ENCODE results near the gene TMEM87B.

TMEM87B gene

GRCh38 chr2:112084689-112085374 lies 29.8 kb downstream of the TMEM87B start:
- no peak for DNase-seq (ENCODE audit: low read depth)
- no peak overlapping the region for H3K4me3 ChIP-seq (replicated peaks; ENCODE audit: low read depth, low read length)
- no peak for TF ChIP-seq CTCF (IDR thresholded peaks at IDR 0.05; ENCODE audit: low read length, missing control alignments)

- no peak for TF ChIP-seq CTCF (IDR thresholded peaks at IDR 0.05; ENCODE audit: low read length, missing control alignments)
- H3K4me3 ChIP-seq (replicated peaks; ENCODE audit: low read depth, low read length) = no peak overlapping the region
- no peak for DNase-seq (ENCODE audit: low read depth)
Measured at GRCh38 chr2:112085375-112085730, 30.3 kb downstream of the TMEM87B start.

- H3K4me3 ChIP-seq (replicated peaks; ENCODE audit: low read depth, low read length) = no peak overlapping the region
- no peak for DNase-seq (ENCODE audit: low read depth)
- no peak for TF ChIP-seq CTCF (IDR thresholded peaks at IDR 0.05; ENCODE audit: low read length, missing control alignments)
Measured at GRCh38 chr2:112085916-112086669, 31.0 kb downstream of the TMEM87B start.

- no peak for DNase-seq (ENCODE audit: low read depth)
- no peak for TF ChIP-seq CTCF (IDR thresholded peaks at IDR 0.05; ENCODE audit: low read length, missing control alignments)
- no peak overlapping the region for H3K4me3 ChIP-seq (replicated peaks; ENCODE audit: low read depth, low read length)
Measured at GRCh38 chr2:112087346-112088020, 32.4 kb downstream of the TMEM87B start.

- no peak for DNase-seq (ENCODE audit: low read depth)
- no peak for TF ChIP-seq CTCF (IDR thresholded peaks at IDR 0.05; ENCODE audit: low read length, missing control alignments)
Measured at GRCh38 chr2:112089375-112089774, 34.3 kb downstream of the TMEM87B start.

GRCh38 chr2:112092286-112093041 lies 37.4 kb downstream of the TMEM87B start:
- no peak overlapping the region for H3K4me3 ChIP-seq (replicated peaks; ENCODE audit: low read depth, low read length)

More at GRCh38 chr2:112089375-112089774, 34.3 kb downstream of the TMEM87B start:
- no peak overlapping the region for H3K4me3 ChIP-seq (replicated peaks; ENCODE audit: low read depth, low read length)

More at GRCh38 chr2:112092286-112093041, 37.4 kb downstream of the TMEM87B start:
- peak; percentile 82 for DNase-seq (ENCODE audit: low read depth)
- no peak for TF ChIP-seq CTCF (IDR thresholded peaks at IDR 0.05; ENCODE audit: low read length, missing control alignments)
